Stimulated activated CD4-positive, alpha-beta T cell treated with anti-CD3 and anti-CD28 coated beads, Interleukin-12 subunit alpha, Interleukin-12 subunit beta, amount 100 ng/mL, for 48 hours (primary cell): Measurements from ENCODE around the gene KDELR1.
"Not testable (repeated sequence)": the region's sequence is repeated elsewhere in the genome, so short reads cannot be mapped to it uniquely, and the experiment has no call there.

Experiments
- DNase-seq, 3 donors: peaks; one replicate each; pipeline ENCODE4 v3.0.0-alpha.2; 2020; ENCODE audit warnings: low read depth in 2 of 3, low spot score in 1 of 3

The KDELR1 gene

DNA sequence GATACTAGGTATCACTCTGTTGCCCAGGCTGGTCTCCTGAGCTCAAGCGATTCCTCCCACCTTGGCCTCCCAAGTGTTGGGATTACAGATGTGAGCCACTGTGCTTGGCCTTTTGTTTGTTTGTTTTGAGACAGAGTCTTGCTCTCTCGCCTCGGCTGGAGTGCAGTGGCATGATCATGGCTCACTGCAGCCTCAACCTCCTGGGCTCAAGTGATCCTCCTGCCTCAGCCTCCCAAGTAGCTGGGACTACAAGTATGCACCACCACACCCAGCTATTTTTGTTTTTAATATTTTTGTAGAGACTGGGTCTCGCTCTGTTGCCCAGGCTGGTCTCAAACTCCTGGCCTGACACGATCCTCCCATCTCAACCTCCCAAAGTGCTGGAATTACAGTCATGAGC is 19.6 kb downstream of the KDELR1 start:
- not testable (repeated sequence) for DNase-seq

DNA sequence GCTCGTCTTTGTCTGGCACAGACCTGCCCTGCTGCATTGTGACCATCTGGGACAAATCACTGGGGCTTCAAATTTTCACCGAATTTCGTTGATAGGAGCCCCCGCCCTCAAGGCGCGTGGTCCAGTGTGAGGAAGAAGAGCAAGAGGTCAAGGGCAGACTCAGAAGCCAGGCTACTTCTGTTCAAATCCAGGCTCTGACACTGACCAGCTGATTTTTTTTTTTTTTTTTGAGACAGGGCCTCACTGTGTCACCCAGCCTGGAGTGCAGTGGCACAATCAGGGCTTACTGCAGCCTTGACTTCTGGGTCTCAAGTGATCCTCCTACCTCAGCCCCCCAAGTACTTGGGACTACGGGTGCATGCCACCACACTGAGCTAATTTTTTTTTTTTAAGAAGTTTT is 20.0 kb downstream of the KDELR1 start:
- DNase-seq, result no peak

DNA sequence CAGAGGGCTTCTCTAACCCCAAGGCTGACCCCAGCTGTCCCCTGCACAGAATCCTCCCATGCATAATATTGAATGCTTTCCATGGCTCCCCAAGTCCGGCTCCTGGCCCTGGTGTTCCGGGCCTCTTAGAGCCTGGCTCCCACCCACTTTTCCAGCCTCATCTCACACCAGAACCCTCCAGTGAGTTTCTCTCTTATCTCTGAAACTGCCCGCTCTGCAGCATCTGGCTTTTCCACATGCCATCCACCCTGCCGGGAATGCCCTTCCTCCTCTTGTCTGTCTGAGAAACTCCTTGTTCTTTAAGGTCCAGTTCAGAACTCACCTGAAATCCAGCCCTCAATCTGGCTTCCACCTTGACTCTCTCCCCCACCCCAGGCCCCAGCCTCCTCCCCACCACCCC is 20.4 kb downstream of the KDELR1 start:
- no peak for DNase-seq

GRCh38 chr19:48368936-48369335 is 22.4 kb downstream of the KDELR1 start:
- DNase-seq, result no peak

DNA sequence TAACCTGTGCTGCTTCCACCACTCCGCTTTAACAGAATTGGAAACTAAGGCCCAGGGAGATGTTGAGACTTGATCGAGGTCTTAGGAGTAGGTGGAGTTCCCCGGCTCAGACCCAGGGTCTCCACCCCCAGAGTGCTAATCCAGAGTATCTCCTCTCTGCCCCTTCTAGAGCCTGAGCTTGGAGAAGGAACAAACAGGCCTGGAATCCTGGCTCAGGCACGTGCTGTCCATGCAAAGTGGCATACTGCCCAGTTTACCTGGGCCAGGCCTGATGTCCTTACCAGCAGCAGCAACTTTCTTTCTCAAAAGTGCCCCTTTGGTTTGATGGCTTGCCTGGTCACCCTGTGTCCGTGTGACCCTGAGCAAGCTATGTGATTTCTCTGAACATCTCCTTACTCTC is 23.5 kb downstream of the KDELR1 start:
- DNase-seq, result no peak

DNA sequence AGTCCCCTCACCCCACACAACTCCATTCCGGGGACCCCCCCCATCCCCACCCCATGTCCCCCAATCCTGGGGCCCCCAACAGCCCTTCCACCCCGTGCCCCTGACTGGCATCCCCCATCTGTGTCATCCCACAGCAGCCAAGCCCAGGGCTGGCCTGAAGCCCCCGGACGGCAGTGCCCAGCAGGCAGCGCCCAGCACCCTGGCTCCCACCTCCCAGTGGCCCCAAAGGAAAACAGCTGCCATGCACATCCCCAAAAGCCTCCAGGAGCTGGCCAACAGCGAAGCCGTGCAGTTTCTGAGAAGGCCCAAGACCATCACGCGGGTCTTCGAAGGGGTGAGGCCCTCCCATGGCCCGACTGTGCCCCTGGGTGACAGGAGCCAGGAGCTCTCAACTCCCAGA is 25.7 kb downstream of the KDELR1 start:
- DNase-seq, result no peak

GRCh38 chr19:48364598-48365348 is 26.6 kb downstream of the KDELR1 start:
- peak in 2 of 3 donors; percentile 3 to 4 for DNase-seq

GRCh38 chr19:48363810-48364597 is 27.3 kb downstream of the KDELR1 start, which contains the start of the genes SYNGR4 and TMEM143:
SYNGR4 (plus strand) TSS chr19:48364367; CDS start chr19:48365843, 1,476 bp downstream.
TMEM143 (minus strand) TSS chr19:48363940; CDS start chr19:48363920, 20 bp downstream.
- peak; percentile 95 to 98 (median 96) for DNase-seq

- DNase-seq, result no peak
Observed at GRCh38 chr19:48363500-48363809, 27.9 kb downstream of the KDELR1 start.

- peak; percentile 82 to 90 (median 83) for DNase-seq
Observed at GRCh38 chr19:48362716-48363499, 28.4 kb downstream of the KDELR1 start.

- no peak for DNase-seq
Observed at GRCh38 chr19:48361912-48362311, 29.4 kb downstream of the KDELR1 start.

- no peak for DNase-seq
Observed at GRCh38 chr19:48359123-48359522, 32.2 kb downstream of the KDELR1 start.

DNA sequence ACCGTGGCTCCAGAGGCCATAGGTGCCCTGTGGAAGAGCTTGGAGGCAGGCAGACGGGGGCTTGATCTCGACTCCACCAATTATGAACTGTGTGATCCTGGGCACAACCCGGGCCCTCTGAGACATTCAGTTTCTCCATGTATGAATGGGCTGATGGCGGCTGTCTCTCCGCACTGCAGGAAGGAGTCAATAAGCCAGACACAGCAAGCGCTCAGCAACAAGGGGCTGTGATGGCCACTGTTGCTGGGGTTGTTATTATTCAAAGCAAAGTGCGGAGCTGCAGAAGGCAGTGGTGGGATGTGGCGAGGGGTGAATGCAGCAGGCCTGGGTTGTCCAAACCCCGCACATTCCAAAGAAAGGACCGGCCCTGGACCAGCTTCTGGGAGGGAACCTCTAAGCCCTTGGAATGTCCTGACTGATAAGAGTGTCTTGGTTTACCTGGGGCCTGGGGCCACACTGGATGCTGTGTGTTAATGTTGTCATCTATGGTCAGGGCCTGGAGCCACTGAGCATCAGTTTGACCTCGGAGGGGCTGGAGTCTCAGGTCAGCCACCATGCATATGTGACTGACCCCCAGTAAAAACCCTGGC is 35.9 kb downstream of the KDELR1 start:
- no peak for DNase-seq

DNA sequence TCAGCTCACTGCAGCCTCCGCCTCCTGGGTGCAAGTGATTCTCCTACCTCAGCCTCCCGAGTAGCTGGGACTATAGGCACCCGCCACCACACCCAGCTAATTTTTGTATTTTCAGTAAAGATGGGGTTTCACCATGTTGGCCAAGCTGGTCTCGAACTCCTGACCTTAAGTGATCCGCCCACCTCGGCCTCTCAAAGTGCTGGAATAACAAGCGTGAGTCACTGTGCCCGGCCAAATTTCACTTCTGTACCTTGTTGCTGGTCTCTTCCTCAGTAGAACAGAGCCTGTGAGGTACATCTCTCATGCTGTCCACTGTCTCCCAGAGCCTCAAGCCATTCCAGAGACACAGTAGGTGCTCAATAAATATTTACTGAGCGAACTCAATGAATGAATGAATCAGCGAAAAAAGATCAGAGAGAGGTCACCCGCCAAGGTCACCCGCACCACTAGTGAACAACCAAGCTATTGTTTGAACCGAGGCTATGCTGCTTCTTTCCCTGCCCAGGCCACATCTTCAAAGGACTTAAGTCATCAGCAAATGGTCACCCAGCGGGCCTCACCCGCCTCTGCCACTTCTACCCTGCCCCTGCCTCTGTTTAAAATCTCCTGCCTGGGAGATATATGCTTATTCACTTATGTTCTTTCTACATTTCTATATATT is 36.9 kb downstream of the KDELR1 start:
- no peak for DNase-seq

- no peak for DNase-seq
Observed at GRCh38 chr19:48353677-48354076, 37.7 kb downstream of the KDELR1 start.

- DNase-seq, result peak; percentile 73 to 90 (median 77)
Observed at GRCh38 chr19:48351341-48351752, 40.0 kb downstream of the KDELR1 start.

DNA sequence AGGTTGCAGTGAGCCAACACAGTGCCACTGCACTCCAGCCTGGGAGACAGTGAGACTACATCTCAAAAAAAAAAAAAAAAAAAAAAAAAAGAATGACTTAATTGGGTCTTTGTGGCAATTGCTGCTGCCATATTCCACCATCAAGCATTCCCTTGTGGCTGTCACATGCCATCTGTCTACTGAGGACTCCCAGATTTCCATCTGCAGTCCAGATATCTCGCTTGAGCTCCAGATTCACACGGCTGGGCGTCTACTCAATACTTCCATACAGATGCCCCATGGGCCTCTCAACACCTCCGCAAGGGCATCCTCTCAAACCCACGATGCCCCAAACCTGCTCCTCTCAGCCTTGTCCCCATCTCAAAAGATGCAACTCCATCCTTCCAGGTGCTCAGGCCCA is 40.5 kb downstream of the KDELR1 start:
- no peak for DNase-seq

- DNase-seq, result no peak
Observed at GRCh38 chr19:48348737-48349136, 42.6 kb downstream of the KDELR1 start.

GRCh38 chr19:48348045-48348444 is 43.3 kb downstream of the KDELR1 start:
- no peak for DNase-seq

DNA sequence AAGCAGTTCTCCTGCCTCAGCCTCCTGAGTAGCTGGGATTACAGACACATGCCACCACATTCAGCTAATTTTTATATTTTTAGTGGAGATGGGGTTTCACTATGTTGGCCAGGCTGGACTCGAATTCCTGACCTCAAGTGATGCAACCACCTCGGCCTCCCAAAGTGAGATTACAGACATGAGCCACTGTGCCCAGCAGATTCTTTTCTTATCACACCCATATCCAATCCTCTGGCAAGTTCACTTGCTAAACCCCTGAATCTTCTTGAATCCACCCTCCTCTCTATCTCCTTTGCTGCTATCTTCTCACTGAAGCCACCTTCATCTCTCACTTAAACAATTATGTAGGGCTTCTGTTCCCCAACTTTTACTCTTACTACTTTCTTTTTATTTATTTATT is 45.2 kb downstream of the KDELR1 start:
- DNase-seq, result no peak

DNA sequence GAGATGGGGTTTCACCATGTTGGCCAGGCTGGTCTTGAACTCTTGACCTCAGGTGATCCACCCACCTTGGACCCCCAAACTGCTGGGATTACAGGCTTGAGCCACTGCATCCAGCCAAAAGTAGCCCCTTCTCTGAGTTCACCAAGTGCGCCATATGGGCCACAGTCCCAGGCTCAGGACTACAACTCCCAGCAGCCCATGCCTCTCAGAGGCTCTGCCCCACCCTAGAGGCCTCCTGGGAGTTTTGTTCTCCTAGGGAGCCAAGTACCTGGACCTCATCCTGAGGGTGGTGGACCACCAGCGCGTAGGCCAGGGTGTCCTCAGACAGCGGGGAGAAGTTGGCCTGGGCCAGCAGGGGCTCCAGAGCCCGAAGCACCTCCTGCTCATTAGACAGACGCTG is 46.5 kb downstream of the KDELR1 start:
- DNase-seq, result no peak
